H1 (cell line): Measurements from ENCODE around the gene MPPED1. TPM values are rescaled to one million over a fixed set of nuclear protein-coding genes. Genes with fewer than 3 reads are reported as not detected.

ENCODE experiments used
- CTCF ChIA-PET: fragments of 300-600 bp; sonication (Branson Sonifier 250); formaldehyde crosslinking; loops from one replicate; lab custom pipeline; 2021; ENCODE audit not compliant: partially characterized antibody; lab: Charles Lee
- POLR2A ChIA-PET: fragments of 300-600 bp; sonication (Branson Sonifier 250); formaldehyde crosslinking; loops from one replicate; lab custom pipeline; 2021; ENCODE audit warnings: inconsistent platforms; ENCODE audit not compliant: partially characterized antibody; lab: Charles Lee
- DNase-seq, 2 experiments: peaks; one replicate each; pipeline versions ENCODE4 v3.0.0 to v3.0.0-alpha.2; 2010 to 2022; ENCODE audit warnings: low spot score in 2 of 2, low read depth in 1 of 2, mixed read lengths in 1 of 2
- FAIRE-seq: peaks from 2 replicates; lab custom pipeline; 2011; peaks lifted over from hg19 to GRCh38; lab: Jason Lieb, UNC
- H2AFZ ChIP-seq: 2 replicates; pipeline ENCODE4 v1.8.1; 2012; ENCODE audit warnings: low read length, inconsistent platforms
- H2AK5ac ChIP-seq: 2 replicates; pipeline ENCODE4 v1.6.1; 2013; ENCODE audit warnings: low read depth, low read length
- H2BK120ac ChIP-seq: replicated peaks from 2 replicates; pipeline ENCODE3; 2013; ENCODE audit warnings: low read depth, low read length, inconsistent platforms
- H2BK12ac ChIP-seq: 2 replicates; pipeline ENCODE4 v1.6.1; 2013; ENCODE audit warnings: low read depth, low read length
- H2BK15ac ChIP-seq: 2 replicates; pipeline ENCODE4 v1.6.1; 2013; ENCODE audit warnings: low read length
- H2BK20ac ChIP-seq: 2 replicates; pipeline ENCODE4 v1.6.1; 2013; ENCODE audit warnings: low read length
- H2BK5ac ChIP-seq: 2 replicates; pipeline ENCODE4 v1.6.1; 2013; ENCODE audit warnings: low read depth, low read length
- H3K14ac ChIP-seq: 2 replicates; pipeline ENCODE4 v1.6.1; 2013; ENCODE audit warnings: inconsistent platforms; ENCODE audit not compliant: insufficient read length
- H3K18ac ChIP-seq: 2 replicates; pipeline ENCODE4 v1.6.1; 2013; ENCODE audit warnings: low read length; ENCODE audit errors: extremely low read depth
- H3K23ac ChIP-seq: 2 replicates; pipeline ENCODE4 v1.6.1; 2013; ENCODE audit warnings: inconsistent platforms; ENCODE audit not compliant: insufficient read length
- H3K23me2 ChIP-seq: 2 replicates; pipeline ENCODE4 v1.6.1; 2013; ENCODE audit warnings: low read depth, low read length
- H3K27ac ChIP-seq: 2 replicates; pipeline ENCODE4 v1.6.1; 2011; ENCODE audit warnings: low read depth, low read length, inconsistent platforms
- H3K27me3 ChIP-seq, 4 experiments: replicated peaks in 1 of 4; 1 replicate in 1 of 4; 2 replicates in 3 of 4; pipeline versions ENCODE4 v1.6.1 to v1.8.1; 2011 to 2013; ENCODE audit warnings: low read length in 3 of 4, mild to moderate bottlenecking in 3 of 4, inconsistent platforms in 2 of 4, mixed read lengths in 2 of 4, moderate library complexity in 1 of 4; ENCODE audit not compliant: control insufficient read depth in 3 of 4, insufficient read depth in 3 of 4; ENCODE audit errors: extremely low read depth in 1 of 4
- H3K36me3 ChIP-seq, 4 experiments: 2 replicates each; pipeline versions ENCODE4 v1.6.1 to v1.8.1; 2011 to 2013; ENCODE audit warnings: mild to moderate bottlenecking in 4 of 4, low read length in 3 of 4, moderate library complexity in 2 of 4, control low read depth in 1 of 4, inconsistent platforms in 1 of 4; ENCODE audit not compliant: insufficient read depth in 4 of 4, control insufficient read depth in 2 of 4
- H3K4ac ChIP-seq: replicated peaks from 2 replicates; pipeline ENCODE3; 2013; ENCODE audit warnings: low read length, low read depth, mixed read lengths, inconsistent platforms; ENCODE audit not compliant: insufficient read length
- H3K4me1 ChIP-seq, 4 experiments: replicated peaks in 1 of 4; 1 replicate in 1 of 4; 2 replicates in 3 of 4; pipeline versions ENCODE4 v1.6.1 to v1.8.1; 2011 to 2013; ENCODE audit warnings: low read length in 3 of 4, inconsistent platforms in 2 of 4, mixed read lengths in 1 of 4; ENCODE audit not compliant: insufficient read depth in 4 of 4, control insufficient read depth in 3 of 4
- H3K4me2 ChIP-seq, 2 experiments: 2 replicates each; pipeline versions ENCODE4 v1.6.1 to v1.8.1; 2011 to 2013; ENCODE audit warnings: low read depth in 2 of 2, low read length in 2 of 2, control low read depth in 1 of 2, inconsistent platforms in 1 of 2, mild to moderate bottlenecking in 1 of 2; ENCODE audit not compliant: insufficient read depth in 1 of 2
- H3K4me3 ChIP-seq, 4 experiments: fragments of 200-600, 300-600 bp in 1 of 4; sonication (generic), shearing (Covaris generic), sonication (Bioruptor Twin) in 1 of 4; 2 replicates each; pipeline versions ENCODE4 v1.5.1 to v1.8.1; 2011 to 2016; ENCODE audit warnings: low read length in 4 of 4, low read depth in 3 of 4, control low read depth in 2 of 4, inconsistent platforms in 2 of 4, mild to moderate bottlenecking in 2 of 4, mixed read lengths in 1 of 4, moderate library complexity in 1 of 4; ENCODE audit not compliant: insufficient read depth in 2 of 4; ENCODE audit errors: extremely low read depth in 1 of 4
- H3K56ac ChIP-seq: replicated peaks from 2 replicates; pipeline ENCODE3; 2013; ENCODE audit warnings: low read depth, mild to moderate bottlenecking, mixed read lengths, low read length, inconsistent platforms; ENCODE audit not compliant: insufficient read length
- H3K79me1 ChIP-seq: 2 replicates; pipeline ENCODE4 v1.6.1; 2013; ENCODE audit warnings: low read depth, low read length, control low read depth
- H3K79me2 ChIP-seq, 2 experiments: 2 replicates each; pipeline versions ENCODE4 v1.6.1 to v1.8.1; 2012 to 2013; ENCODE audit warnings: low read length in 2 of 2, mild to moderate bottlenecking in 2 of 2, inconsistent platforms in 1 of 2; ENCODE audit not compliant: insufficient read depth in 2 of 2, control insufficient read depth in 1 of 2
- H3K9ac ChIP-seq, 4 experiments: replicated peaks in 1 of 4; 1 replicate in 1 of 4; 2 replicates in 3 of 4; pipeline versions ENCODE4 v1.6.1 to v1.8.1; 2011 to 2013; ENCODE audit warnings: low read depth in 3 of 4, low read length in 3 of 4, control low read depth in 2 of 4, mild to moderate bottlenecking in 2 of 4, moderate library complexity in 2 of 4, inconsistent platforms in 1 of 4; ENCODE audit errors: extremely low read depth in 1 of 4
- H3K9me3 ChIP-seq, 2 experiments: 2 replicates each; pipeline versions ENCODE4 v1.6.1 to v1.8.1; 2012 to 2013; ENCODE audit warnings: mild to moderate bottlenecking in 2 of 2, moderate library complexity in 2 of 2, control low read depth in 1 of 2, inconsistent platforms in 1 of 2, low read depth in 1 of 2, low read length in 1 of 2, mixed read lengths in 1 of 2; ENCODE audit not compliant: insufficient read depth in 2 of 2
- H4K20me1 ChIP-seq, 2 experiments: replicated peaks in 1 of 2; 2 replicates each; pipeline versions ENCODE3 to v1.8.1; 2011 to 2013; ENCODE audit warnings: inconsistent platforms in 2 of 2, low read length in 2 of 2, mild to moderate bottlenecking in 1 of 2; ENCODE audit not compliant: insufficient read depth in 2 of 2, control insufficient read depth in 1 of 2
- H4K5ac ChIP-seq: 2 replicates; pipeline ENCODE4 v1.6.1; 2013; ENCODE audit warnings: low read length, low read depth, mixed read lengths, inconsistent platforms; ENCODE audit not compliant: insufficient read length
- H4K8ac ChIP-seq: 2 replicates; pipeline ENCODE4 v1.8.0; 2013; ENCODE audit warnings: mild to moderate bottlenecking, moderate library complexity, low read length, inconsistent platforms; ENCODE audit not compliant: insufficient read depth; ENCODE audit errors: extremely low read depth
- H4K91ac ChIP-seq: replicated peaks from 2 replicates; pipeline ENCODE3; 2013; ENCODE audit warnings: low read length, mixed read lengths, inconsistent platforms; ENCODE audit not compliant: insufficient read length
- RXRA ChIP-seq: IDR thresholded peaks from 2 replicates; pipeline ENCODE4 v1.6.1; 2011; ENCODE audit warnings: low read depth, mild to moderate bottlenecking, low read length, moderate library complexity; ENCODE audit not compliant: insufficient read depth
- TAF1 ChIP-seq: IDR thresholded peaks from 2 replicates; pipeline ENCODE4 v1.6.1; 2011; ENCODE audit warnings: mild to moderate bottlenecking, low read depth, low read length
- WGBS, 2 experiments: shearing (Covaris generic) in 1 of 2; methylation state at CpG; one replicate each; pipeline versions ENCODE4 v1.1.6 to v1.1.7; 2013 to 2015; ENCODE audit warnings: low lambda C conversion rate in 2 of 2, mixed read lengths in 2 of 2, inconsistent platforms in 1 of 2, low coverage in 1 of 2, missing lambda C conversion rate in 1 of 2; ENCODE audit not compliant: insufficient replicate concordance in 2 of 2, insufficient coverage in 1 of 2, insufficient read length in 1 of 2; ENCODE audit errors: extremely low coverage in 1 of 2, missing lambda C conversion rate in 1 of 2; 5-methylcytosine and 5-hydroxymethylcytosine counted together
- polyA plus RNA-seq, 7 experiments: library from polyadenylated mRNA; depleted of rRNA in 3 of 7; stranded (reverse) in 5 of 7; unstranded in 2 of 7; fragments of >200 nt in 5 of 7; fragments of 200-250 nt in 2 of 7; gene quantifications; 1 replicate in 5 of 7; 2 replicates in 1 of 7; 4 replicates in 1 of 7; pipeline versions ENCODE4 v1.2.1 to v1.2.3, GENCODE V29; 2011 to 2013; ENCODE audit warnings: missing spikeins in 2 of 7, mixed read lengths in 2 of 7
- total RNA-seq: library from RNA; stranded (reverse); fragmentation: NEBNext Ultra II Directional; extraction: Animal tissue kit (Norgen Biotek cat#: 25700); gene quantifications from 2 replicates; pipeline ENCODE4 v1.2.1, GENCODE V29; 2021

MPPED1 gene
- total and polyA plus RNA-seq, 2 of the 8 experiments (the other 6 are each of a cell fraction or from before 2014, with no cell fraction given), result 0.29 to 0.37 TPM

DNA sequence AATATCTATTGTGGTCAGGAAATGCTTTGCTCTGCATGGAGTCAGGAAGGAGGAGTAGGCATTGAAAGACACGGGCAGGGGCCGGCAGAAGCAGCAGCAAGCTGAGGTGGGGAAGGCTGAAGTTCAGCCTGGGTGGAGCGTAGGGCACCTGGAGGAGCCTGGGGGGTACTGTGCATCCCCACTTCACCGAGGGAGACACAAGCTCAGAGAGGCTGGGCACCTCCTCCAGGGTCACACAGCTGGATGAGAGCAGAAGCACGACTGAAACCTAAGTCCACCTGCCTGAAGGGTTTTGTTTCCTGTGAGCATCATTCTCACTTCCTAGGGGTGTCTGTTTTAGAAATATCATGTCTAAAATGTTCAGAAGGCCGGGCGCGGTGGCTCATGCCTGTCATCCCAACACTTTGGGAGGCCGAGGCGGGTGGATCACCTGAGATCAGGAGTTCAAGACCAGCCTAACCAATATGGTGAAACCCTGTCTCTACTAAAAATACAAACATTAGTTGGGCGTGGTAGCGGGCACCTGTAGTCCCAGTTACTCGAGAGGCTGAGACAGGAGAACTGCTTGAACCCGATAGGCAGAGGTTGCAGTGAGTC lies 138.3 kb downstream of the MPPED1 start:
- Histone ChIP-seq H4K5ac (no peak overlapping the region), H4K8ac (no peak overlapping the region), H2BK5ac (no peak overlapping the region), H3K18ac (no peak overlapping the region), H2BK20ac (no peak overlapping the region), H4K20me1 (no peaks in the 10 kb centered on the region), H3K4me3 (no peak overlapping the region), H2AK5ac (no peak overlapping the region), H3K23ac (no peak overlapping the region), H3K79me2 (no peaks in the 10 kb centered on the region), H3K23me2 (no peaks in the 10 kb centered on the region), H3K4me1 (peaks cover 0 to 3% (median 1%) of the 10 kb centered on the region in 4 experiments; a peak in 3 of 7 replicates), H3K4ac (no peak overlapping the region), H3K9ac (no peak overlapping the region), H3K79me1 (no peaks in the 10 kb centered on the region), H2BK15ac (no peak overlapping the region), H3K4me2 (no peak overlapping the region), H3K14ac (no peak overlapping the region), H3K9me3 (peaks cover 10 to 11% of the 10 kb centered on the region in 2 experiments; a peak in 2 of 4 replicates), H4K91ac (no peak overlapping the region), H2AFZ (no peak overlapping the region), H3K56ac (no peak overlapping the region), H2BK120ac (no peak overlapping the region), H2BK12ac (no peak overlapping the region), H3K27me3 (no peaks in the 10 kb centered on the region), H3K36me3 (no peaks in the 10 kb centered on the region), H3K27ac (no peak overlapping the region)
- DNase-seq, result peak in 1 of 2 experiments; percentile 44
- ChIA-PET POLR2A (no interaction called here), CTCF (interaction anchor here (1.4 kb wide), 1 partner anchor 193 kb away, joined by 3 read pairs; no protein-coding TSS in a partner anchor)
- no peak for FAIRE-seq
- WGBS, 2 experiments, result 77% methylated on average over 14 of the region's 14 CpGs; no CpG with 5 or more reads in 1 of the 2 experiments
- TF ChIP-seq RXRA (no peak), TAF1 (no peak)
